Ovary (tissue), 9 donors: ENCODE data around the gene DMRTB1. TPM values are rescaled to one million over a fixed set of nuclear protein-coding genes. Genes with fewer than 3 reads are reported as not detected.
"Not testable (repeated sequence)": the region's sequence is repeated elsewhere in the genome, so short reads cannot be mapped to it uniquely, and the experiment has no call there.

Experiments used
- DNase-seq, 5 donors: peaks; one replicate each; pipeline ENCODE4 v3.0.0-alpha.2; 2019 to 2020
- H3K27ac ChIP-seq, 2 donors: fragments of 200-600 bp; one replicate each; pipeline versions ENCODE4 v1.5.1 to v1.8.0; 2019 to 2022
- H3K27me3 ChIP-seq: fragments of 200-600 bp; one replicate; pipeline ENCODE4 v1.8.0; 2022
- H3K36me3 ChIP-seq: fragments of 200-600 bp; sonication (generic); one replicate; pipeline ENCODE4 v1.5.1; 2019
- H3K4me1 ChIP-seq: one replicate; pipeline ENCODE4 v1.8.1; 2013; ENCODE audit warnings: mild to moderate bottlenecking, moderate library complexity; ENCODE audit not compliant: insufficient read depth
- H3K4me3 ChIP-seq: fragments of 200-600 bp; sonication (generic); one replicate; pipeline ENCODE4 v1.5.1; 2017
- H3K9me3 ChIP-seq, 2 donors: fragments of 200-600 bp in 1 of 2; sonication (generic) in 1 of 2; one replicate each; pipeline versions ENCODE4 v1.5.1 to v1.8.1; 2013 to 2019; ENCODE audit warnings: mild to moderate bottlenecking in 1 of 2, moderate library complexity in 1 of 2
- CTCF ChIP-seq, 3 donors: fragments of 450-650 bp in 2 of 3; fragments of 200-600 bp in 1 of 3; IDR thresholded peaks; one replicate each; pipeline versions ENCODE4 v1.5.1 to v1.8.0; 2016 to 2022; ENCODE audit warnings: antibody characterized with exemption in 3 of 3, mild to moderate bottlenecking in 1 of 3
- EP300 ChIP-seq: sonication (generic); formaldehyde crosslinking; IDR thresholded peaks from one replicate; pipeline ENCODE4 v1.6.1; 2017; ENCODE audit warnings: antibody characterized with exemption
- POLR2A ChIP-seq: fragments of 450-650 bp; IDR thresholded peaks from one replicate; pipeline ENCODE4 v1.6.1; 2017; ENCODE audit warnings: antibody characterized with exemption, mild to moderate bottlenecking, moderate library complexity
- WGBS, 3 donors: extraction: QIAGEN DNeasy Blood & Tissue Kit in 1 of 3; methylation state at CpG; one replicate each; pipeline versions ENCODE4 v1.1.5 to v1.1.7; 2013 to 2017; 5-methylcytosine and 5-hydroxymethylcytosine counted together
- intact Hi-C, 4 donors: fragments of 100-400 bp; cut with DNase I; formaldehyde crosslinking; loops; one replicate each; pipeline versions ENCODE4 v1.11.0 to v1.15.1; 2022 to 2023
- polyA plus RNA-seq, 2 donors: library from polyadenylated mRNA; stranded (reverse); fragments of 200-250 nt in 1 of 2; fragments of 350-450 nt in 1 of 2; fragmentation: Illumina TruSeq in 1 of 2; extraction: RNeasy Lipid Tissue Mini Kit (QIAGEN cat#74804) in 1 of 2; gene quantifications; one replicate each; pipeline ENCODE4 v1.2.3, GENCODE V29; 2013 to 2014
- total RNA-seq, 7 donors: library from RNA; depleted of rRNA in 2 of 7; stranded (reverse); fragments of >200 nt in 2 of 7; fragmentation: NEBNext Ultra II Directional in 3 of 7; extraction: Animal tissue kit (Norgen Biotek cat#: 25700) in 3 of 7; gene quantifications; one replicate each; pipeline versions ENCODE4 v1.1.0 to v1.2.4, GENCODE V29; 2016 to 2023
- donor health status: DM: no; HTN: no; CAD: no; lungs with moderate emphysema.
- donor health status: DM: no; HTN: no; CAD: no.
- donor health status: Bipolar disorder and iron deficiency.
- donor health status: DM: yes; HTN: yes; CAD: no.
- donor health status: DM: no; HTN: no; CAD: no.
- donor health status: DM: yes; HTN: yes; CAD: no.

Gene DMRTB1
- total and polyA plus RNA-seq, 9 donors, result 0.06 TPM; not detected in 8

- Histone ChIP-seq H3K27me3 (no peaks in the 10 kb centered on the region), H3K4me3 (no peak overlapping the region), H3K9me3 (no peaks in the 10 kb centered on the region), H3K4me1 (no peaks in the 10 kb centered on the region), H3K36me3 (no peaks in the 10 kb centered on the region), H3K27ac (no peak overlapping the region)
- 23 to 34% (median 28%) methylated on average over 5 of the region's 5 CpGs for WGBS, 3 donors
- TF ChIP-seq POLR2A (no peak), EP300 (no peak), CTCF (IDR thresholded peaks at IDR 0.05) (no peak)
- intact Hi-C loops, result no loop called here
- DNase-seq, result no peak
Measured at GRCh38 chr1:53431805-53432565, 27.2 kb upstream of the DMRTB1 start.

GRCh38 chr1:53432611-53433010 is 26.6 kb upstream of the DMRTB1 start:
- Histone ChIP-seq H3K4me1 (no peaks in the 10 kb centered on the region), H3K4me3 (no peak overlapping the region), H3K36me3 (no peaks in the 10 kb centered on the region), H3K27me3 (no peaks in the 10 kb centered on the region), H3K27ac (no peak overlapping the region), H3K9me3 (no peaks in the 10 kb centered on the region)
- TF ChIP-seq CTCF (IDR thresholded peaks at IDR 0.05) (no peak), EP300 (no peak), POLR2A (no peak)
- 71 to 82% (median 77%) methylated on average over 3 of the region's 3 CpGs for WGBS, 3 donors
- intact Hi-C loops, result no loop called here
- no peak for DNase-seq

- DNase-seq, H3K36me3 ChIP-seq, H3K9me3 ChIP-seq, intact Hi-C loops, H3K4me1 ChIP-seq, H3K27me3 ChIP-seq, H3K27ac ChIP-seq, H3K4me3 ChIP-seq: not testable (repeated sequence)
- WGBS, 3 donors, result 65 to 83% (median 75%) methylated on average over 10 of the region's 10 CpGs
Measured at GRCh38 chr1:53434405-53435007, 24.7 kb upstream of the DMRTB1 start.

GRCh38 chr1:53435151-53435550 is 24.0 kb upstream of the DMRTB1 start:
- Histone ChIP-seq H3K27me3 (no peaks in the 10 kb centered on the region), H3K36me3 (no peaks in the 10 kb centered on the region), H3K4me1 (no peaks in the 10 kb centered on the region), H3K27ac (no peak overlapping the region), H3K4me3 (no peak overlapping the region), H3K9me3 (no peaks in the 10 kb centered on the region)
- 86 to 92% (median 89%) methylated on average over 4 of the region's 4 CpGs for WGBS, 3 donors
- intact Hi-C loops, result no loop called here
- TF ChIP-seq CTCF (IDR thresholded peaks at IDR 0.05) (no peak), POLR2A (no peak), EP300 (no peak)
- DNase-seq, result no peak
